Neuron (in vitro differentiated cells): ENCODE data around the gene SLC30A9.

Experiments used
- H2AFZ ChIP-seq: one replicate; pipeline ENCODE4 v1.6.1; 2013; ENCODE audit warnings: low read depth, mild to moderate bottlenecking, inconsistent platforms, low read length, moderate library complexity
- H3K27me3 ChIP-seq: one replicate; pipeline ENCODE4 v1.6.1; 2013; ENCODE audit warnings: low read length; ENCODE audit not compliant: insufficient read depth
- H3K36me3 ChIP-seq: one replicate; pipeline ENCODE4 v1.6.1; 2013; ENCODE audit warnings: low read length; ENCODE audit not compliant: insufficient read depth
- H3K4me1 ChIP-seq: one replicate; pipeline ENCODE4 v1.6.1; 2013; ENCODE audit warnings: low read length; ENCODE audit not compliant: insufficient read depth
- H3K4me3 ChIP-seq: 2 replicates; pipeline ENCODE4 v1.5.1; 2013; ENCODE audit warnings: mild to moderate bottlenecking, low read length, moderate library complexity
- H3K9me3 ChIP-seq: one replicate; pipeline ENCODE4 v1.6.1; 2013; ENCODE audit warnings: low read length

SLC30A9 gene

DNA sequence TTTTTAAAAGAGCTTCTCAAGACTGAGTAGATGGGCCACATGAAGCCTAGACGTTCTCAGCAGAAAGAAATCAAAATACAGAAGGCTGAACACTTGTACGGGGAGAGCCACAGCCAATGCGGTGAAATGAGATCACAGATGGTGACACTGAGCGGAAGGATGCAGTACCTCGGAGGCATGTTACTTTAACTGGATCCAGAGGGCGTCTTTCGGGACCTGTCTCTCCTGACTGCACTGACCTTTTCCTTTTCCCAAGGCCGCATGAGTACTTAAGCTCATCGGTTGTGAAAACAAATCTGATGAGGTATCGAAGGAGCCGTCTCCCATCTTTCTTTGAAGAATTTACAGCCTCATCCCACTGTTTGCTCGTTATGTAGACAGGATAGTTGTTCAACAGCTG lies 129.6 kb downstream of the SLC30A9 start:
- no peaks in the 10 kb centered on the region for H3K9me3 ChIP-seq
- H3K27me3 ChIP-seq: peaks cover 10% of the 10 kb centered on the region
- H3K36me3 ChIP-seq: no peaks in the 10 kb centered on the region
- no peak overlapping the region for H2AFZ ChIP-seq
- H3K4me3 ChIP-seq: no peak overlapping the region
- no peaks in the 10 kb centered on the region for H3K4me1 ChIP-seq

DNA sequence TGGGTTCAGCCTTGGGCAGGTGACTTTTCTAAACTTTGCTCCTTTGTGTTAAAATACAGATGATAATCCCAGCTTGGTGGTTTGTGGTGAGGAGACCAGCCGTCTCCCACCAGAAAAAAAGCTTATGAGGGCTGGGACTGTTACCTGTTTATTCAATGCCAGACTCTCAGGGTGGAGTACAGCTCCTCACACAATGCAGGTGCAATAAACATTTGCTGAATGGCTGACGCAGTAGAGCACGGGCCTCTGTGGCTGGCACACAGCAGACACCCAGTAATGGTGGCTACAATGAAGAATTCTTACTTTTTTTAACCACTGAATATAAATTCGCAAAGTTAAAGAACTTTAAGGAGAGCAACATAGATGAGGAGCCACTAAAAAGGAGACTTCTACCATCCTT lies 131.9 kb downstream of the SLC30A9 start:
- Histone ChIP-seq H2AFZ (no peak overlapping the region), H3K9me3 (no peaks in the 10 kb centered on the region), H3K4me3 (no peak overlapping the region), H3K27me3 (peaks cover 10% of the 10 kb centered on the region), H3K36me3 (no peaks in the 10 kb centered on the region), H3K4me1 (no peaks in the 10 kb centered on the region)

DNA sequence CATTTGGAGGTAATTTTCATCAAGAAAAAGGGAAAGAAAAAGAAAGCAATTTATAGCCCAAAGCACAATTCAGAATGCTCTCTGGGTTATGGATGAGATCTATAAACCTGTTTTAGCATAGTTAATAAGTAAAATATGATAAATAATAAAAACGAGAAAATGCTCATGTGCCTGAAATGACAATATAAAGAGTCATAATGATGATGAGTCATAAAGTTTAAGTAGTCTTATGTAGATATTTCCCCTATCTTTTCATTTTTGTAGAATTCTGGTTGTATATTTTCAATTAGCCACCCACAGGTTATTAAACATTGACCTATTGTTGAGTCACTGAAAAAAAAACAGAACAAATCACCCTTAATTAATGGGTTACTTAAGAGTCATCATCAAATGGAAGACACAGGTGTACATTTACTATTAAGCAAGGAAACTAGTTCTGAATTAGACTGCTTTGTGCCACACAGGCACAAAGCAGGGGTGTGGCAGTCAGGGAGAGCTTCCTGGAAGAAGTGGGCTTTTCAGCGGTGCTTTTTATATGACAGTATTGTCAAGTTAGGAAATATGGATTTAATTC lies 132.8 kb downstream of the SLC30A9 start:
- Histone ChIP-seq H2AFZ (no peak overlapping the region), H3K27me3 (peaks cover 10% of the 10 kb centered on the region), H3K4me1 (no peaks in the 10 kb centered on the region), H3K36me3 (no peaks in the 10 kb centered on the region), H3K9me3 (no peaks in the 10 kb centered on the region), H3K4me3 (no peak overlapping the region)

DNA sequence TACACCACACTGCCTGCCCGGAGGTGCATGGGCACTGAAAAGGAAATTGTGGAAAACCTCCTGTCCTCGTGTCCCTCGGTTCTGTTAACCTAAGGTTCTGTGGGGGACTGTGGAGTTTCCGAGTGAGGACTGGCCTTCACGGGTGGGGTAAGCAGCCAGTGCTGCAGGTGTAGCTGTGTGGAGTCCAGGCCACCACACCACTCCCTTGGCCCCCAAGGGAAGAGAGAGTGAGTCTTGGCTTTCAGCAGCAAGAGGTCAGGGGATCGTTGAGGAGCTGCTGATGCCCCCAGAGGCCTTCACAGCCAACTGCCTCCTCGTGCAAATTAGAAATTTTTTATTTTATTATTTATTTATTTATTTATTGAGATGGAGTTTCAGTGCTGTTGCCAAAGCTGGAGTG lies 141.8 kb downstream of the SLC30A9 start:
- Histone ChIP-seq H3K9me3 (no peaks in the 10 kb centered on the region), H3K4me3 (no peak overlapping the region), H2AFZ (no peak overlapping the region), H3K36me3 (no peaks in the 10 kb centered on the region), H3K27me3 (peaks cover 2% of the 10 kb centered on the region), H3K4me1 (no peaks in the 10 kb centered on the region)

DNA sequence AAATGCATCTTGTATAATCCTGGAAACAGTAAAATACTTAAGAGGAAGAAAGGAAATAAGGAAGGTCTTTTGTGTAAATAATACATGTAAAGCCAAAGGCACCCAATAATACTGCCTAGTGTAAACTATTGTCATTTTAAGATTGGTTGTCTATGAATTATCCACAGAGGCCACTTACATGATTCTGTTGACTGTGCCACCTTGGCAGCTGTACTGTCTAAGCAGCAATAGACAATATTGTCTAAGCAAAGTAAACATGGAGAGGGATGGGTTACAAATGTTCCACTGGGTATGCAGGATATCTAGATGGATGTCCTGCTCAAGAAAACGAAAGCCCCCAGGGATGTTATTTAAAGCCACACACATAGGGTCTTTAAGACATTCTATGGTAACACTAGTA lies 142.7 kb downstream of the SLC30A9 start:
- Histone ChIP-seq H3K36me3 (no peaks in the 10 kb centered on the region), H3K9me3 (no peaks in the 10 kb centered on the region), H3K27me3 (peaks cover 2% of the 10 kb centered on the region), H2AFZ (no peak overlapping the region), H3K4me3 (no peak overlapping the region), H3K4me1 (no peaks in the 10 kb centered on the region)

DNA sequence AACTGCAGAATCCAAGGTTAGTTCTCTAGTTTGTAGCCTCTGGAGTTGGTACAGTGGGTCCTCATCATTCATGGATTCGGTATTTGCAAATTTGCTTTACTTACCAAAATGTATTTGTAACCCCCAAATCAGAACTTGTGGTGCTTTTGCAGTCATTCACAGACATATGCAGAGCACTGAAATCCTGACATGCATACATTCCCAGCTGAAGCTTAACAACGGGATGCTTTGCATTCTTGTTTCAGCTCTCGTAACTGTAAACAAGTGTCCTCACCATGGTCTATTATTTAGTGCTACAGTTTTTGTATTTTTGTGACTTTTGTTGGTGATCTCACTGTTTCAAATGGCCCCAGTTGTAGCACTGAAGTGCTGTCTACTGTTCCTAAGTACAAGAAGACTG lies 146.0 kb downstream of the SLC30A9 start:
- Histone ChIP-seq H3K27me3 (peaks cover 2% of the 10 kb centered on the region), H3K9me3 (no peaks in the 10 kb centered on the region), H3K4me1 (no peaks in the 10 kb centered on the region)

More for the DNA sequence above, 146.0 kb downstream of the SLC30A9 start:
- H2AFZ ChIP-seq: no peak overlapping the region
- H3K4me3 ChIP-seq: no peak overlapping the region
- no peaks in the 10 kb centered on the region for H3K36me3 ChIP-seq
